Activated CD4-positive, alpha-beta T cell treated with anti-CD3 and anti-CD28 coated beads, Interleukin-10, Interleukin-2, amounts not matched to agents 100 ng/mL and 50 ng/mL, durations not matched to agents 16 hours and 8 hours (primary cell): ENCODE measurements around the gene PRPF6.
A peak's percentile ranks its signal among the peaks of the same experiment; 100 is the strongest.

Source experiments
- DNase-seq: peaks from one replicate; pipeline ENCODE4 v3.0.0-alpha.2; 2020

PRPF6 gene

DNA sequence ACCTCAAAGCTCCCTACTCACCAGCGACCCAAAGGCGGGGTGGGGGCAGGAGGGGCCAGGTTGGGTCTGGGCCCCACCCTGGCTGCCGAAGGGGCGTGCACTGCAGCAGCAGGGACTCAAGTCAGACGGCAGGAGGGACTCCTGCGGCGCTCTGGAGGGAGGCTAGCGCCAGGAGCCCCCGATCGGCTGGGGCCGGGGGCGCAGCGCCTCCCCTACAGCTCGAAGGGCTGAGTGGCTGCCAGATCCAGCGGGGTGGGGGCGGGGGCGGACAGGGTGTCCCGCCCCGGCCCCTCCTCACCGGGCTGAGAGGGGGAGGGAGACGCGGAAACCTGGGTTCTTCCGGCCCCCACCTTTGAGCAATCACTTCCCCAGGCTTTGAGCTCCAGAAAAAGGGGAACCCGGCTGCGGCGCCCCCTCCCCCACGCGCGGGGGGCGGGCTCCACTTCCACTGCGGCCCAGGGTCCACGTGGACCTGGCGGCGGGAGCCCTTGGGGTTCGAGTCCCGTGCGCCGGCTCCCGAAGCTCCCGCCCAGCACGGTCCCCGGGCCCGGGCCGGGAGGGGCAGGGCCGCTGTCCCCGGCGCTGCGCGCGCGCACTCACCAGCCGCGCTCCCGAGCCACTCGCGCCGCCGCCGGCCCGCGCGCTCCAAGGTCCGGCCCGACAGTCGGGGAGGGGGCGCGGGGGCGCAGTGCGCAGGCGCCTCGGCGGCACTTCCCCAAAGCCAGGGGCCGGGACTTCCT lies 98.5 kb downstream of the PRPF6 start, which contains the start of gene RGS19:
RGS19 (minus strand) TSS at position 246 of the 740 bp plus-strand sequence. CDS start 2,632 bp downstream, outside the sequence.
- peak; percentile 86 for DNase-seq

DNA sequence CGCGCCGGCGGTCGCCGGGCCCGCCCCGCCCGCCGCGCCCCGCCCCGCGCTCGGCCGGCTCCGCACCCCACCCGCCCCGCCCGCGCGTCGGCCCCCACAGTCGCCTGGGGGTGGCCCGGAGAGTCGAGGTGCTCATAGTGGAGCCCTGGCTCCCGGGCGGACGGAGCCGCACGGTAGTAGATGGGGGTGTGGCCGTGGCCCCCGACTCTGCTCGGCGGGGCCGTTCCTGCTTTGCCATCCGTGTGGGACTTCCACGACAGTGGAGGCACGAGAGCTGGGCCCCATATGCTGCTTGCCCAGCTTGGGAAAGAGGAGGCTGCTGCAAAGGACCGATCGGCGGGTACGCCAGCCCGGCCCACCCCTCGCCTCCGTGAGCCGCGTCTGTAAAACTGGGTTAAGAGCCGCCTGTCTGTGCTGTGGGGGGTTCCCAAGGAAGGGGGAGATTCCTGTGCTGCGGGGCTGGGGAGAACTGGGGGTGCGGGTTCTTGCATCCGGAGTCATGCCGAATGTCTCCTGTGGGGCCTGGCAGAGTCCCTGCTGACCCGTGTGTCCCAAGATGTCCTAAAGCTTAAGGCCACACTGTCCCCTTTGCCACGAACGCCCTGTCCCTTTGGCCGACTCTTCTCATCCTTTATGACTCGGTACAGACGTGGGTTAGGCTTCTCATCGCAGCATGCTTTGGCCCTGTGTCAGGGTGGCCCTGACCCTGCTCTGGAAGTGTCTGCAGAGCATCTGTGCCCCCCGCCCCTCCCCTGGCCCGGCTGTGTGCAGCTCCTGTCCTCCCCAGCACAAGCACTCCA lies 99.3 kb downstream of the PRPF6 start, which contains the start of gene OPRL1:
OPRL1 (plus strand) TSS at position 70 of the 800 bp plus-strand sequence. CDS start 12,639 bp downstream, outside the sequence.
- DNase-seq: no peak

DNA sequence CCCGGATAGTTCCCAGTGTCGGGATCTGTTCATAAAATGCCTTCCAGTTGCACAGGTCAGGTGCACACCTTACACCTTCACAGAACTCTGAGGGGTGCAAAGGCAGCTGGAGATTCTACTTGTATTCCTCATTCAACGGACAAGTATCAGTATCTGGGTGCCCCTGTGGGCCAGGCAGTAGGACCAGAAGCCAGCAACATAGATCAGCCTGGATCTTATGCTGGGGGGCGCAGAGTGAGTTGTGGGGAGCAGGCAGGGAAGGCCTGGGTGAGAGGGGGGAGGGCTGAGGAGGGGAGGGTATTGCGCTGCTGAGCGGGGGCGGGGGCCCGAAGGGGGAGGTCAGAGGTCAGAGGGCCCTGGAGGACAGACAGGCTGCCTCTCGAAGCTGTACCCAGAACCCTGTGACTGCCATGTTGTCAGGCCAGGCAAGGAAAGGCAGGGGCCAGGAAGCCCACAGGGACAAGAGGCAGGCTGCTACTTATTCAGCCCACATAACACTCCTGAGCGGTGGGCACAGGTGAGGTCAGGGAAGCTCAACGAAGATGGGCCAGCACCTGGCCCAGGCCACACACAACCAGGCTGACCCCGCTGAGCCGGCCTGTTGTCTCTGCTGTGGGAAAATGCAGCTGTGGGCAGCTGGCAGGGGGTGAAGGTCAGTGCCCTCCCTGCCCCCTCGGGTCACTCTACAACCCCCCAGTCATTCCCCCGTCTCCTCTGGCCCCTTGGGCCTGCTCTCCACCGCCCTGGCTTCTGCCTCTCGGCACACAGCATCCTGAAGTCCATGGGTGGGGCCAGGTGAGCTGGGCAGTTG lies 100.1 kb downstream of the PRPF6 start:
- no peak for DNase-seq

DNA sequence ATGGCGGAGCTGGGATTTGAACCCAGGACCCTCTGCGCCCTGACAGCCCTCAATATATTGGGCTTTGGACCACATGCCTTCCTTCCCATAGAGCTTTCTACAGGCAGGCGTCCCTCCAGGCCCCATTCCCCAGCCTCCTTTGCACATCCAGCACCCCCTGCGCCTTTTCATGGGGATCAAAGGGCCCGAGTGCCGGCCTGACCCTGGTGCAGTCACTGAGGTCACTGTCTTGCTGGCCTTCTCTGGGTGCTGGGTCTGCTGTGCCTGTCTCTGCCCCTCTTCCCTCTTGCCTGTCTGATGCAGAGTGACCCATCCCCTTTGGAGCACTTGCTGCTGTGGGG lies 100.7 kb downstream of the PRPF6 start:
- DNase-seq: no peak

DNA sequence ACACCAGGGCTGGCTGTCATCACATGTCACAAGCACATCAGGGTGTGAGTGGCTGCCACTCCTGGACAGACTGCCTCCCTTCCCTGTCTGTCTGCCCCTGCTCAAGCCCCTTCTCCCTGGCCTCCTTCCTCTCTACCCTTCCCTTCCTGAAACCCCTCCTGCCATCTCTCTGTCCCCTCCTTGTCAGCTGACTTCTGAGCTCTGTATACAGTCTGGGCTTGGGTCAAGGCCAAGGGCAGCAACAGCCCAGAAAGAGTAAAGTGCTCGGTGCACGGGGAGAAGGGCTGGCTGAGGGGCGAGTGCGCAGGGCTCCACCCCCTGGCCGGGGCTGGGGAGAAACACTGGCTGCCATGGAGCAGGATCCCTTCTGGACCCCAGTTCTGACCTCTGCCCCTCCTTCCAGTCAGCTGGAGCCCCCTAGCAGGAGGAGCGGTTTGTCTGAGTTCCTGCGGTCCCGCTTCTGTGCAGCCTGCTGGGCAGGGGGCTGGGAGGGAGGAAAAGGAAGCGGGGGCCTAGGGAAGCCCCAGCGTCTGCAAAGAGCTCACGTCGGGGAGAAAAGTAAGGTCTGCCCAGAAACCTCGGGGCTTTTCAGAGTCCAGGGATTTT lies 101.3 kb downstream of the PRPF6 start:
- DNase-seq: no peak
